ENCODE data around the gene SPO11.

SPO11 gene

GRCh38 chr20:57329608-57330221, at the start of gene SPO11:
Gene SPO11 (plus strand): TSS chr20:57329803. CDS start chr20:57329868, 65 bp downstream.
- DNase-seq = no peak
- in situ Hi-C loops (cut with MboI; ENCODE audit: low pct_unique_long_range_greater_than_20kb, low sequenced_read_pairs) = loop anchor here (10.0 kb wide), 1 partner anchor 235 kb away; no protein-coding TSS in a partner anchor

GRCh38 chr20:57280221-57280620, 49.4 kb upstream of the SPO11 start:
- in situ Hi-C loops (cut with MboI; ENCODE audit: low pct_unique_long_range_greater_than_20kb, low sequenced_read_pairs) = no loop called here
- no peak for DNase-seq

- DNase-seq = no peak
- in situ Hi-C loops (cut with MboI; ENCODE audit: low pct_unique_long_range_greater_than_20kb, low sequenced_read_pairs) = no loop called here
These were observed 47.7 kb upstream of the SPO11 start for GRCh38 chr20:57281900-57282299.

- in situ Hi-C loops (cut with MboI; ENCODE audit: low pct_unique_long_range_greater_than_20kb, low sequenced_read_pairs) = no loop called here
- DNase-seq = no peak
These were observed 46.8 kb upstream of the SPO11 start for GRCh38 chr20:57282670-57283361.

- DNase-seq = no peak
- in situ Hi-C loops (cut with MboI; ENCODE audit: low pct_unique_long_range_greater_than_20kb, low sequenced_read_pairs) = no loop called here
These were observed 45.7 kb upstream of the SPO11 start for GRCh38 chr20:57283860-57284259.

- in situ Hi-C loops (cut with MboI; ENCODE audit: low pct_unique_long_range_greater_than_20kb, low sequenced_read_pairs) = no loop called here
- no peak for DNase-seq
These were observed 42.4 kb upstream of the SPO11 start for GRCh38 chr20:57287007-57287880.

- no peak for DNase-seq
- in situ Hi-C loops (cut with MboI; ENCODE audit: low pct_unique_long_range_greater_than_20kb, low sequenced_read_pairs) = no loop called here
These were observed 41.7 kb upstream of the SPO11 start for GRCh38 chr20:57287901-57288300.

GRCh38 chr20:57288651-57289277, 40.8 kb upstream of the SPO11 start:
- in situ Hi-C loops (cut with MboI; ENCODE audit: low pct_unique_long_range_greater_than_20kb, low sequenced_read_pairs) = no loop called here
- no peak for DNase-seq

- in situ Hi-C loops (cut with MboI; ENCODE audit: low pct_unique_long_range_greater_than_20kb, low sequenced_read_pairs) = no loop called here
- DNase-seq = no peak
These were observed 40.0 kb upstream of the SPO11 start for GRCh38 chr20:57289391-57290177.

GRCh38 chr20:57290178-57290484, 39.5 kb upstream of the SPO11 start:
- DNase-seq = no peak
- in situ Hi-C loops (cut with MboI; ENCODE audit: low pct_unique_long_range_greater_than_20kb, low sequenced_read_pairs) = no loop called here

GRCh38 chr20:57291003-57291402, 38.6 kb upstream of the SPO11 start:
- in situ Hi-C loops (cut with MboI; ENCODE audit: low pct_unique_long_range_greater_than_20kb, low sequenced_read_pairs) = no loop called here

GRCh38 chr20:57291694-57292093, 37.9 kb upstream of the SPO11 start:
- no peak for DNase-seq
- in situ Hi-C loops (cut with MboI; ENCODE audit: low pct_unique_long_range_greater_than_20kb, low sequenced_read_pairs) = no loop called here

More at GRCh38 chr20:57291003-57291402, 38.6 kb upstream of the SPO11 start:
- no peak for DNase-seq

- in situ Hi-C loops (cut with MboI; ENCODE audit: low pct_unique_long_range_greater_than_20kb, low sequenced_read_pairs) = no loop called here
- DNase-seq = no peak
These were observed 37.0 kb upstream of the SPO11 start for GRCh38 chr20:57292611-57293010.

GRCh38 chr20:57293995-57294394, 35.6 kb upstream of the SPO11 start:
- DNase-seq = no peak
- in situ Hi-C loops (cut with MboI; ENCODE audit: low pct_unique_long_range_greater_than_20kb, low sequenced_read_pairs) = no loop called here

- no peak for DNase-seq
- in situ Hi-C loops (cut with MboI; ENCODE audit: low pct_unique_long_range_greater_than_20kb, low sequenced_read_pairs) = no loop called here
These were observed 35.1 kb upstream of the SPO11 start for GRCh38 chr20:57294550-57294949.

GRCh38 chr20:57298457-57298856, 31.1 kb upstream of the SPO11 start:
- DNase-seq = no peak
- in situ Hi-C loops (cut with MboI; ENCODE audit: low pct_unique_long_range_greater_than_20kb, low sequenced_read_pairs) = no loop called here

- no peak for DNase-seq
- in situ Hi-C loops (cut with MboI; ENCODE audit: low pct_unique_long_range_greater_than_20kb, low sequenced_read_pairs) = no loop called here
These were observed 28.6 kb upstream of the SPO11 start for GRCh38 chr20:57301026-57301425.

GRCh38 chr20:57306747-57307146, 22.9 kb upstream of the SPO11 start:
- DNase-seq = no peak
- in situ Hi-C loops (cut with MboI; ENCODE audit: low pct_unique_long_range_greater_than_20kb, low sequenced_read_pairs) = no loop called here
